HL-60/S4 treated with phorbol 12-myristate 13-acetate at 8.2 ng/mL for 4 days and 3 days (cell line): ENCODE measurements around the gene HK2.

ENCODE experiments used
- in situ Hi-C: fragments of 300-500 bp; cut with MboI; formaldehyde crosslinking; loops from 2 replicates; pipeline ENCODE4 v1.15.0; 2022; ENCODE audit warnings: low sequenced_read_pairs

Gene HK2

DNA sequence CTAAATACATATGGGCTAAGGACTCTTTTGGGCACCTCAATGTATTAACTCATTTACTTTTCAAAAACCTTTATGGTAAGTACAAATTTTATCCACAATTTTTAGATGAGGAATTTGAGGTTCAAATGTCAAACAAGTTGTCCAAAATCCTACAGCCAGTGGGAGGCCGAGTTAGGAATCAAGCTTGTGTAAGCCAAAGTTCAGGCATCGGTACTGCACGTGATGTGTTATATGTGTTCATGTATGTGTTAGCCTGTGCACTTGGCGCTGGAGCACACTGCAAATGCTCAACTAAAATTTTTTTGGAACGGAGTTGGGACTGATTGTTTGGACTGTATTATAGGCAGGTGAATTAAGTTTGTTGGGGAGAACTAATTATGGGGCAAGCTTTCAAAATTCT is 22.7 kb downstream of the HK2 start:
- in situ Hi-C loops = no loop called here

- in situ Hi-C loops = no loop called here
Measured at GRCh38 chr2:74857215-74857614, 23.3 kb downstream of the HK2 start.

DNA sequence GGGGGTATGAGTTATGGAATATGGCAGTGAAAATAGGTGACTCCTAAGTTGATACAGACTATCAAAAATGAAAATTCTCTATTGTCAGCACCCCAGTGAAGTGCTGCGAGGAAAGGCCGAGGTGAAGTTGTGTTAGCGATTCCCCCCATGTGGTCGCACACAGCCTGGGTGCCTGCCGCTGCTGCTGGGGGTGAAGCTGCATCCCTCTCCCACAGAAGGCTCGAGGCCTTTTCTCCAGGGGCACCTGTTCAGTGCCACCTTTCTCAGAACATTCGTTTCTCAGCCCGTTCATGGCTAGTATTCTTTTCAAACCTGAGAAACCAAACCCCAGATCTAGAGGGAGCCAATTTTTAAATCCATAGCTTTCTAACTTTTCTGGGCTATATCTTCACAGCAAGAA is 23.8 kb downstream of the HK2 start:
- in situ Hi-C loops = no loop called here

DNA sequence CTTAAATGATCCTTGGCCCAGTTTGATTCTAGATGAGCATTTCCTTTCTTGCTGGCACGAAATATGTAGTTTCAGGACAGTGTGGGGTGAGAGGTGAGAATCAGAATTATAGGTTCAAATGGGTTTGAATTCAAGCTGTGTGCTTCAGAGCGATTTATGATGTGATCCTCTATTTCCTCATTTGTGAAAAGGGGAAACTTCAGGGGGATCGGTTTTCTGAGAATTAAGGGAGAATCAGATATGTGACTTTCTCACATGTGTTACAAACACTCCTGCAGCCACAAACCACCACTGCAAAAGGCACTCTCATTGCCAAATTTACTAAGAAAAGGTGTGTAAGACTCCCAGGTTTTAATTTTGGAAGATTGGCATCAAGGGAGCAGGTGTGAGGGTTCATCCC is 24.4 kb downstream of the HK2 start:
- in situ Hi-C loops = no loop called here

GRCh38 chr2:74860079-74860478 is 26.2 kb downstream of the HK2 start:
- in situ Hi-C loops = no loop called here

- in situ Hi-C loops = no loop called here
Measured at GRCh38 chr2:74860521-74860920, 26.6 kb downstream of the HK2 start.

DNA sequence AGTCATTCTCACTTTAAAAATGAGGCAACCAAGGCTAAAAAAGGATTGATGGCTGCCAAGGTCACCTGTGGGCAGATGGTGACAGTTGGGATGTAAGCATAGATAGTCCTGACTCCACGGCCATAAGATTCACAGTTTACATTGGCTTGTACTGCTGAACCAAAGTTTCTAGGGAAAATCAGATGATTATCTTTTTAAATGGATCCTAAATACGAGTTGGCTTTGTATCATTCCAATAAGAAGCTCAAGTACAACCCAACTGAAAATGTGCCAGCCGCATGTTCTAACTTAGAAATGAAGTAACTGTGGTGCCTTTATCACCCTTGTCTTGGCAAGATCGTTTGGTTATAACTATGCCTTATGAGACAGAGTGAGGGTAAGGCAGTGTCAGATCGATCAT is 27.6 kb downstream of the HK2 start:
- in situ Hi-C loops = no loop called here

- in situ Hi-C loops = no loop called here
Measured at GRCh38 chr2:74862020-74862964, 28.4 kb downstream of the HK2 start.

- in situ Hi-C loops = no loop called here
Measured at GRCh38 chr2:74863802-74864248, 29.9 kb downstream of the HK2 start.

DNA sequence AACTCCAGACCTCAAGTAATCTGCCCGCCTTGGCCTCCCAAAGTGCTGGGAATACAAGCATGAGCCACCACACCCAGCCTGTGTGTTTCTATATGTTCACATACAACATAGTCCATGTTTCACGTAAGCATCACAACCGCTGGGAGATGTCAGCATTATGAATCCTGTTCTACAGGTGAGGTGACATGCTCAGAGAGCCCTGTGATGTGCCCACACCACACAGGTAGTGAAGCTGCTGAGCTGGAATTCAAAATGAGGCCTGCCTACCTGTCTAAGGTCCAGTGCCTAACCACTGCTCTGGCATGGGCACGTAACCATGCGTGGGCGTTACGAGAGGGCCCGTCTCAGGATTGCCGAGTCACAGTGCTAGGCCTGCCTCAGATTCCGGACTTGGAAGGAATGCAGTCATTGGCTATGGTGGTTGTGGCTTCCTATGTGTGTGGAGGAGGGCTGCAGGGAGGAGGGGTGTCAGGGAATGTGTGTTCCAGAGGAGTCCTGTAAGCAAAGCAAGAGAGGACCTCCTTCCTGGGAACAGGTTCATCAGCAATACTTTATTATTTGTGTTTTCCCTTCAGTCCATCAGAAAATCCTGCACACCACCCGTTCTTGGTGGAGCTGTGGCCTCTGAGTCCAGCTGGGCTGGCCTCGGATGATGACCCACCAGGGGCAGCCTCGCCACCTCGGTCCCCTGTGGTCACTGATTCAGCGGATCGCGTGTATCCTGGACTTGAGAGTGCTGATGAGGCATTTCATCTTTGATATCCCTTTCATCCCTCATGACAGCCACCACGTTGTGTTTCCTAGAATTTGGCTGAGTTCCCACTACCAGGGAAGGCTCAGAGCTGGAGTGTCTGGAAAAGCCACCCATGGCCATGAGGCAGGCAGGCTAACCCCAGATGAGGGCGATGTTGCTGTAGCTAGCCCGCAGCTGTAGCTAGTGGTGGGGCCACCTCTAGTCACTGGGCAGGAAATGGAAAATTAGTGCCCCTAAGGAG is 31.1 kb downstream of the HK2 start:
- in situ Hi-C loops = no loop called here

GRCh38 chr2:74865770-74866674 is 32.1 kb downstream of the HK2 start:
- in situ Hi-C loops = no loop called here

DNA sequence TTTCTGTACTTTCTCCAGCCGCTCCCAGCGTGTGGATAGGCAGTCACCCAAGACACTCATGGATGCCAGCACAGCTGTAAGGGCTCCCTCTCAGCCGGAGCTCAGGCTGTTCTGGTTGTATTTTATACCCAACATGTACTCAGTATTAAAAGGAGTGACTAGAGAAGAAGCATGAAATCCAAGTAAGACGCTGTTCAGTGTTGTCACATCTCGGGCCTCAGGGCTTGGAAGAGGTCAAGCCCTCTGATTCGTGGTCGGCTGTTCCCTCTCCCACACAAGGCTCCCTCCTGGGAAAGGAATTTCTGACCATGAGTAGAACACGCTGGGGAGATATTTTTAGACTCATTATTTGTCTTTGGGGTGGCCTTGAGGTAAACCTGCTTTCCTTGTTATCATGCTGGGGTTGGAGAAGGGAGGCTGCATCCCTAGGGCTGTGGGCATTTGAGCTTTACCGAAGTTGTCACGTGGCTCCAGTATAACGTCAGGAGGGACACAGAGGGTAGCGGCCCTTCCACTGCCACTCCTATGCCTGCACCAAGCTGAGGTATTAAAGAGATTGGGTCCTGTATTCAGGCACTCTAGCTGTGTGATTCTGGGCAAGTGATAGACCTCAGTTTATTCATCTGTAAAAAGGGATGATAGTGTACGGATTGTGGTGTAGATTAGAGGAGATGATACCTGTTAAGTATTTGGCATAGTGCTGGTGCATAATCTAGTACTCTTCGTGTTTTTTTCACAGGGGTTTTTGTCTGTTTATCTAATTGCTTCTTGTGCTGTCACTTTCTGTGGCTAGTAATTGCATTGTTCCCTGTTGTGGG is 34.1 kb downstream of the HK2 start:
- in situ Hi-C loops = no loop called here

GRCh38 chr2:74869517-74869916 is 35.6 kb downstream of the HK2 start:
- in situ Hi-C loops = no loop called here

- in situ Hi-C loops = loop anchor here (10.0 kb wide), 1 partner anchor 156 kb away; no protein-coding TSS in a partner anchor
Measured at GRCh38 chr2:74870951-74871350, 37.0 kb downstream of the HK2 start.

- in situ Hi-C loops = loop anchor here (10.0 kb wide), 1 partner anchor 157 kb away; no protein-coding TSS in a partner anchor
Measured at GRCh38 chr2:74871414-74871813, 37.5 kb downstream of the HK2 start.

DNA sequence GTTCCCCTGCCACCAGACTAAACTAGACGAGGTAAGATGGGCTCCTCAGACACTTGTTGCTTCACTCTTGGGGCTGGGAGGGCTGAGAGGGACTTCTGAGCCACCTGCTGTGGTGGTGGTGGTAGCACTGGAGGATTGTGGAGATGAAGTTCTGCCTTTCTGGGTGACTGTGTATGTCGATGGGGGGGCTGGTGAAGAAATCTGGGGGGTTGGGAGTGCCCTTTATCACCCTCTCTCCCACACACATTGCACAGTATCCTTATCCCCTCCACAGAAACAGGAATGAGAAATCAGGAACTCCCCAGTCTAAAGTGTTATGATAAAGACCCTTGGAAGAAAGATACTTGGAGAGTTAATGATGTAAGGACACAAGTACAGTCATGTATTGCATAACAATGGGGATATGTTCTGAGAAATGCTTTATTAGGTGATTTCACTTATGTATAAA is 38.5 kb downstream of the HK2 start:
- in situ Hi-C loops = loop anchor here (10.0 kb wide), 1 partner anchor 158 kb away; no protein-coding TSS in a partner anchor

DNA sequence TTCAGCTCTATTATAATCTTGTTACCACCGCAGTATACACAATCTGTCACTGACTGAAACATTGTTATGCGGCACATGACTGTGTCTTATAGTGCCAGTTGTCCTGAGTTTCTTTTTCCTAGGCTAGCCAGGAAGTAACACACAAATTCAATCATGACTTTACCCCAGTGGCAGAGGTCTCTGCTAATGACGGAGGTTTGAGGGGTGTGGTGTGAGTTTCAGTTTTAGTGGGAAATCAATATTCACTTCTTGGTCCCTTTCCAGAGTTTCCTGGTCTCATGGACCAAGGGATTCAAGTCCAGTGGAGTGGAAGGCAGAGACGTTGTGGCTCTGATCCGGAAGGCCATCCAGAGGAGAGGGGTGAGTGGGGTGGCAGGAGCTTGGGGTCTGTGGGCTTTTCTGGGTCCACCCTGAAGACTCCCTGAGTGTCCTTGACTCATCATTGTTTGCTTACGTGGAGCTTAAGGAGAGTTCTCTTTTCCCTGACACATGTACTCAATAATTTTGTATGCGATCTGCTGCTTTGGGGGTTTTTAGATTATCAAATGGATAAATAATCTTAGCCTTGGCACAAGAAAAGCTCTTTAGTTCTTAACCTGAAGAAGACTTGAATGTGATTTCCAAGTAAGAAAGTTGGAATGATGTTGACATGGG is 39.2 kb downstream of the HK2 start:
- in situ Hi-C loops = loop anchor here (10.0 kb wide), 1 partner anchor 158 kb away; no protein-coding TSS in a partner anchor
